Sigmoid colon (tissue), 4 donors: ENCODE measurements around the gene ANO1.

Experiments
- EP300 ChIP-seq, 4 donors: sonication (generic); formaldehyde crosslinking; IDR thresholded peaks; one replicate each; pipeline ENCODE4 v1.6.1; 2017; ENCODE audit warnings: antibody characterized with exemption in 4 of 4
- POLR2A ChIP-seq, 2 donors: fragments of 450-650 bp; IDR thresholded peaks; one replicate each; pipeline ENCODE4 v1.6.1; 2016; ENCODE audit warnings: antibody characterized with exemption in 2 of 2, mild to moderate bottlenecking in 2 of 2, moderate library complexity in 2 of 2
- TF ChIP-seq, protein P1 (sequence below), 4 experiments: fragments of 450-650 bp in 3 of 4; fragments of 200-600 bp in 1 of 4; IDR thresholded peaks; one replicate each; pipeline ENCODE4 v1.5.1; 2016 to 2019; ENCODE audit warnings: antibody characterized with exemption in 4 of 4, mild to moderate bottlenecking in 3 of 4, moderate library complexity in 2 of 4

GRCh38 chr11:70116386-70117065 lies 38.4 kb downstream of the ANO1 start:
- no peak for TF ChIP-seq POLR2A (IDR thresholded peaks at IDR 0.05)
- TF ChIP-seq, protein P1, sequence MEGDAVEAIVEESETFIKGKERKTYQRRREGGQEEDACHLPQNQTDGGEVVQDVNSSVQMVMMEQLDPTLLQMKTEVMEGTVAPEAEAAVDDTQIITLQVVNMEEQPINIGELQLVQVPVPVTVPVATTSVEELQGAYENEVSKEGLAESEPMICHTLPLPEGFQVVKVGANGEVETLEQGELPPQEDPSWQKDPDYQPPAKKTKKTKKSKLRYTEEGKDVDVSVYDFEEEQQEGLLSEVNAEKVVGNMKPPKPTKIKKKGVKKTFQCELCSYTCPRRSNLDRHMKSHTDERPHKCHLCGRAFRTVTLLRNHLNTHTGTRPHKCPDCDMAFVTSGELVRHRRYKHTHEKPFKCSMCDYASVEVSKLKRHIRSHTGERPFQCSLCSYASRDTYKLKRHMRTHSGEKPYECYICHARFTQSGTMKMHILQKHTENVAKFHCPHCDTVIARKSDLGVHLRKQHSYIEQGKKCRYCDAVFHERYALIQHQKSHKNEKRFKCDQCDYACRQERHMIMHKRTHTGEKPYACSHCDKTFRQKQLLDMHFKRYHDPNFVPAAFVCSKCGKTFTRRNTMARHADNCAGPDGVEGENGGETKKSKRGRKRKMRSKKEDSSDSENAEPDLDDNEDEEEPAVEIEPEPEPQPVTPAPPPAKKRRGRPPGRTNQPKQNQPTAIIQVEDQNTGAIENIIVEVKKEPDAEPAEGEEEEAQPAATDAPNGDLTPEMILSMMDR (IDR thresholded peaks at IDR 0.05): no peak
- no peak for TF ChIP-seq EP300 (IDR thresholded peaks at IDR 0.05)
